CD4-positive, alpha-beta T cell (primary cell): ENCODE results near the gene DDRGK1. TPM values are rescaled to one million over a fixed set of nuclear protein-coding genes. Genes with fewer than 3 reads are reported as not detected.

Source experiments
- ATAC-seq: fragments of 200-7000 bp; cut with Tn5 transposase; one replicate; pipeline ENCODE4 v1.10.0; 2022; ENCODE audit warnings: mild to moderate bottlenecking; ENCODE audit not compliant: poor library complexity
- CTCF ChIA-PET: fragments of 350-600 bp; sonication (Branson Sonifier 250); formaldehyde crosslinking; loops from one replicate; lab custom pipeline; 2021; ENCODE audit warnings: antibody characterized with exemption, inconsistent platforms; lab: Charles Lee
- POLR2A ChIA-PET: fragments of 350-600 bp; sonication (Branson Sonifier 250); formaldehyde crosslinking; loops from one replicate; lab custom pipeline; 2021; ENCODE audit warnings: antibody characterized with exemption, inconsistent platforms; lab: Charles Lee
- DNase-seq, 14 experiments: peaks; one replicate each; pipeline ENCODE4 v3.0.0-alpha.2; 2013 to 2020; ENCODE audit warnings: mixed read lengths in 2 of 14
- H3K27ac ChIP-seq, 2 donors: one replicate each; pipeline versions ENCODE4 v1.5.1 to v1.7.0; 2013; ENCODE audit warnings: low read length in 2 of 2, low read depth in 1 of 2, mild to moderate bottlenecking in 1 of 2
- H3K27me3 ChIP-seq, 2 experiments: 1 replicate in 1 of 2; 2 replicates in 1 of 2; pipeline versions ENCODE4 v1.6.1 to v1.7.0; 2013; ENCODE audit warnings: low read length in 2 of 2, control low read depth in 1 of 2, mild to moderate bottlenecking in 1 of 2, moderate library complexity in 1 of 2; ENCODE audit not compliant: insufficient read depth in 2 of 2, control insufficient read depth in 1 of 2
- H3K36me3 ChIP-seq: one replicate; pipeline ENCODE4 v1.6.1; 2013; ENCODE audit warnings: low read length, control low read depth; ENCODE audit not compliant: insufficient read depth
- H3K4me1 ChIP-seq: one replicate; pipeline ENCODE4 v1.6.1; 2013; ENCODE audit warnings: low read length, control low read depth; ENCODE audit not compliant: insufficient read depth
- H3K4me3 ChIP-seq: one replicate; pipeline ENCODE4 v1.5.1; 2013; ENCODE audit warnings: mild to moderate bottlenecking, low read length, moderate library complexity
- H3K9me3 ChIP-seq, 2 experiments: 1 replicate in 1 of 2; 2 replicates in 1 of 2; pipeline versions ENCODE4 v1.6.1 to v1.7.0; 2013; ENCODE audit warnings: low read length in 2 of 2, mild to moderate bottlenecking in 2 of 2, control low read depth in 1 of 2, moderate library complexity in 1 of 2; ENCODE audit not compliant: control insufficient read depth in 1 of 2, insufficient read depth in 1 of 2
- H3K27ac Mint-ChIP-seq: one replicate; pipeline ENCODE4 v1.8.0; 2020; ENCODE audit warnings: mixed read lengths
- H3K27me3 Mint-ChIP-seq: one replicate; pipeline ENCODE4 v1.8.0; 2021; ENCODE audit warnings: mixed read lengths
- H3K36me3 Mint-ChIP-seq: one replicate; pipeline ENCODE4 v1.8.0; 2021; ENCODE audit warnings: low read depth, mixed read lengths
- H3K4me1 Mint-ChIP-seq: one replicate; pipeline ENCODE4 v1.8.0; 2021; ENCODE audit warnings: low read depth, mixed read lengths
- H3K4me3 Mint-ChIP-seq: one replicate; pipeline ENCODE4 v1.8.0; 2020; ENCODE audit warnings: mild to moderate bottlenecking, mixed read lengths
- H3K9me3 Mint-ChIP-seq: one replicate; pipeline ENCODE4 v1.8.0; 2020; ENCODE audit warnings: mixed read lengths
- intact Hi-C, 2 experiments: fragments of 100-400 bp; cut with DNase I in 1 of 2; cut with micrococcal nuclease in 1 of 2; formaldehyde crosslinking; loops; one replicate each; pipeline versions ENCODE4 v1.15.1 to v1.9.0; 2023 to 2025; cut with DNase I, micrococcal nuclease
- total RNA-seq, 174 experiments: library from RNA in 2 of 174; stranded (reverse) in 2 of 174; gene quantifications; one replicate each; pipeline ENCODE4 v1.2.3 and lab custom pipeline; 2021 to 2026
- TF ChIP-seq, protein P1 (sequence below): fragments of 200-600 bp; IDR thresholded peaks from one replicate; pipeline ENCODE4 v1.8.0; 2022; ENCODE audit warnings: antibody characterized with exemption, mild to moderate bottlenecking

The DDRGK1 gene
- total RNA-seq, 2 experiments from 2014 or later, result 40.7 to 43.4 TPM

DNA sequence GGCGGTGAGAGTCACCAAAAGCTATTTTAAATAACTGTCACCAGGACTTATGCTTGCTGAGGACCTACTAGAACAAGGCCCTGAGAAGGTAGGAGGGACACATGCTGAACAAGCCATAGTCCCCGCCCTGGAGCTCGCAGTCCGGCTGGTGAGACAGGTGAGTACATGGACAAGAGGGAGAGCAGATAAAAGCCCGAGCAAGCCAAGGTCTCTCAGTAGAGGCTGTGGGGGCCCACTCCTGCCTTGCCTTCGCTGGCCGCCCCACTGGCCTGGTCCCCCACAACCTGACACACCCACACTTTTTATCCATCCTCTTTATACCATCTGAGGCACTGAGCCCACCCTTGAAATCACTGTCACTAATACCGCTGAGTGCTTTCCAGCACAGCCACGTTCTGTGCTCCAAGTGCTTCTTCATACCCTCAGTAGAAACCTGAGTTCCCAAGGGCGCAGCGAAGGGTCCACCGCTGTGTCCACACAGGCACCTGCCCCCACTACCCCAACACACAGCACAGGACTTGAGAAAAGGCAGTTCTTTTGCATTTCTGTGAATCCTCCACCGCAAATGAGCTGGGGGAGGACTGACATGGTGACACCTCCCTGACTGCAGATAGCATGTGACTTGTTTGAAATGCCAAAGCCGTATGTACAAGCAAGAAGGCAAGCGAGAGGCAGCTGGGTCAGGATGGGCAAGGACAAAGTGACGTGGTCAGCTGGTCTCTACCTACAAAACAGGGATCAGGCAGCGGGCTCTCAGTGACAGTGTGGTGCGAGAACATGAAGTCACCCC lies 12.1 kb downstream of the DDRGK1 start:
- CTCF ChIA-PET, result interaction anchor here (0.8 kb wide), 1 partner anchor 139 kb away, joined by 3 read pairs; no protein-coding TSS in a partner anchor
- H3K27me3 Mint-ChIP-seq, result no peaks in the 10 kb centered on the region
- no peak overlapping the region for H3K4me3 Mint-ChIP-seq
- ATAC-seq (no peak), DNase-seq (no peak)
- H3K4me1 ChIP-seq, result no peaks in the 10 kb centered on the region
- H3K36me3 ChIP-seq, result peaks cover 76% of the 10 kb centered on the region
- no peaks in the 10 kb centered on the region for H3K27me3 ChIP-seq
- intact Hi-C loops, result no loop called here
- H3K9me3 ChIP-seq, result no peaks in the 10 kb centered on the region
- H3K27ac Mint-ChIP-seq, result no peak overlapping the region
- no peaks in the 10 kb centered on the region for H3K9me3 Mint-ChIP-seq
- H3K4me1 Mint-ChIP-seq, result peaks cover 6% of the 10 kb centered on the region
- POLR2A ChIA-PET, result interaction anchor here (1.1 kb wide), 1 partner anchor 35 kb away, joined by 3 read pairs; no protein-coding TSS in a partner anchor
- H3K36me3 Mint-ChIP-seq, result peaks cover 73% of the 10 kb centered on the region
- TF ChIP-seq, protein P1, sequence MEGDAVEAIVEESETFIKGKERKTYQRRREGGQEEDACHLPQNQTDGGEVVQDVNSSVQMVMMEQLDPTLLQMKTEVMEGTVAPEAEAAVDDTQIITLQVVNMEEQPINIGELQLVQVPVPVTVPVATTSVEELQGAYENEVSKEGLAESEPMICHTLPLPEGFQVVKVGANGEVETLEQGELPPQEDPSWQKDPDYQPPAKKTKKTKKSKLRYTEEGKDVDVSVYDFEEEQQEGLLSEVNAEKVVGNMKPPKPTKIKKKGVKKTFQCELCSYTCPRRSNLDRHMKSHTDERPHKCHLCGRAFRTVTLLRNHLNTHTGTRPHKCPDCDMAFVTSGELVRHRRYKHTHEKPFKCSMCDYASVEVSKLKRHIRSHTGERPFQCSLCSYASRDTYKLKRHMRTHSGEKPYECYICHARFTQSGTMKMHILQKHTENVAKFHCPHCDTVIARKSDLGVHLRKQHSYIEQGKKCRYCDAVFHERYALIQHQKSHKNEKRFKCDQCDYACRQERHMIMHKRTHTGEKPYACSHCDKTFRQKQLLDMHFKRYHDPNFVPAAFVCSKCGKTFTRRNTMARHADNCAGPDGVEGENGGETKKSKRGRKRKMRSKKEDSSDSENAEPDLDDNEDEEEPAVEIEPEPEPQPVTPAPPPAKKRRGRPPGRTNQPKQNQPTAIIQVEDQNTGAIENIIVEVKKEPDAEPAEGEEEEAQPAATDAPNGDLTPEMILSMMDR, result no peak
- H3K4me3 ChIP-seq, result no peak overlapping the region
- no peak overlapping the region for H3K27ac ChIP-seq

DNA sequence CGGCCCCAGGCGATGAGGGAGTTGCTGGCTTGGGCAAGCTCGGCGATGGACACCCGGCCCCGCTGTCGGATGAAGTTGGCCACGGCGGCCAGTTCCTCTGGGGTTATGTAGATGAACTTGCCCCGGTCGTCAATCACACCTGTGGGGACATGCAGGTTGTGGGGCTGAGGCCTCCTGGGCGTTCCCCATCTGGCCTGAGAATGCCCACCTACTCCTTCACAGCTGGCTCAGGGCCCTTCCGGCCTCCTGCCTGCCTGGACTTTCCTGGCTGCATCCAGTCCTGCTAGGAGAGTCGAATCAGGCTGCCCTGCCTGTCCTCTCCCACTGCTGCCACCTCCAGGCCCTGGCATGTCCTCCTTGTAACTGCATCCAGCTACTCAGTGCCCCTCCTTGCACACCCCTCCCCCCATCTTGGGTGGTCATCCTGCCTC lies 13.8 kb downstream of the DDRGK1 start:
- Mint-ChIP-seq H3K4me3 (no peak overlapping the region), H3K27ac (no peak overlapping the region), H3K27me3 (no peaks in the 10 kb centered on the region), H3K4me1 (peaks cover 3% of the 10 kb centered on the region), H3K36me3 (peaks cover 57% of the 10 kb centered on the region), H3K9me3 (no peaks in the 10 kb centered on the region)
- intact Hi-C loops, result no loop called here
- ChIA-PET CTCF (no interaction called here), POLR2A (no interaction called here)
- Histone ChIP-seq H3K4me3 (no peak overlapping the region), H3K27me3 (no peaks in the 10 kb centered on the region), H3K9me3 (no peaks in the 10 kb centered on the region), H3K4me1 (no peaks in the 10 kb centered on the region), H3K27ac (no peak overlapping the region), H3K36me3 (peaks cover 67% of the 10 kb centered on the region)
- ATAC-seq (no peak), DNase-seq (no peak)
- TF ChIP-seq, protein P1, result no peak

DNA sequence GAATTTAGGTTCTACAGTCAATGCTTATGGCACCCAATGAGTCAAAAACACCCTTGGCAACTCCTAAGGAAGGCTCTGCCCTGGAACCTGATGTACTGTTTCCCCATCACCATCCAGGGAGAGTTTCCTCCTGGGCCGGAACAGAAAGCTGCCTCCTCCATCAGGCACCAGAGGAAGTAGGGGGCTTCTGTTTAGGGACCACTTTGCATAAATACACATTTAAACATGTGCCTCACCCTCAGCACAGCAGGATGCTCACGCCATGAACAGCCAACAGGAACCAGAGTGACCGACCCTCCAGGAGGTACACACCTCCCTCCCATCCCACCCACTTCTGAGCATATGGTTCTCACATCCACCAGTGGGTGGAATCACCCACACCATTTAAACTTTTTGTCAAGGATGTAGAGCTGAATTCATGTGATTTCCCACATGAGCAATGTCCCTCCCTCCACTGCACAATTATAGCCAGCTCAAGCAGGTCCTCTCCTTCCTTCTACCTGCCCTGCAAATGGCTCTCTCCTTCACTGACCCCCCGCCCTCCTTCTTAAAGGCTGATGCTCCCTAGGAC lies 14.8 kb downstream of the DDRGK1 start:
- H3K36me3 ChIP-seq, result peaks cover 56% of the 10 kb centered on the region
- no peak overlapping the region for H3K4me3 Mint-ChIP-seq
- H3K36me3 Mint-ChIP-seq, result peaks cover 47% of the 10 kb centered on the region

More for the DNA sequence above, 14.8 kb downstream of the DDRGK1 start:
- no peaks in the 10 kb centered on the region for H3K4me1 Mint-ChIP-seq
- no peaks in the 10 kb centered on the region for H3K9me3 ChIP-seq
- H3K9me3 Mint-ChIP-seq, result no peaks in the 10 kb centered on the region
- no peak overlapping the region for H3K27ac Mint-ChIP-seq
- CTCF ChIA-PET, result no interaction called here
- H3K27me3 Mint-ChIP-seq, result no peaks in the 10 kb centered on the region
- intact Hi-C loops, result no loop called here
- no peak overlapping the region for H3K4me3 ChIP-seq
- TF ChIP-seq, protein P1, result no peak
- POLR2A ChIA-PET, result no interaction called here
- H3K4me1 ChIP-seq, result no peaks in the 10 kb centered on the region
- H3K27ac ChIP-seq, result no peak overlapping the region
- DNase-seq, result no peak
- no peaks in the 10 kb centered on the region for H3K27me3 ChIP-seq
- ATAC-seq, result no peak
